ENCODE data around the gene PIK3IP1. TPM values are rescaled to one million over a fixed set of nuclear protein-coding genes. Genes with fewer than 3 reads are reported as not detected.

PIK3IP1 gene
- total and polyA plus RNA-seq, 2 donors (not counting 3 experiments of a cell fraction or from before 2014, with no cell fraction given): 7.7 to 13.2 TPM

DNA sequence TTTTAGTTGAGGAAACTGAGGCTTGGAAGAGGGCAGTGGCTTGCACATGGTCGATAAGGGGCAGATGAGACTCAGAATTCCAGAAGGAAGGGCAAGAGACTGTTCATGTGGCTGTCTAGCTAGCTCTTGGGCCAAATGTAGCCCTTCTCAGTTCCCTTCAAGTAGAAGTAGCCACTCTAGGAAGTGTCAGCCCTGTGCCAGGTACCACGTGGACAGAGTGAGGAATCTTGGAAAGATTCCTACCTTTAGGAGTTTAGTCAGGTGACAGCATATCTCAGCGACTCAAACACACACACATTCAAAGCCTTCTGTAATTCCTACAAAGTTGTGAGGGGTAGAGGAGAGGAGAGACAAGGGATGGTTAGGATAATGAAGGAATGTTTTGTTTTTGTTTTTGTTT is 18.3 kb downstream of the PIK3IP1 start:
- FAIRE-seq: no peak
- CTCF ChIA-PET: interaction anchor here (2.0 to 7.9 kb wide), 8 partner anchors 8 to 72 kb away, joined by 16 to 169 read pairs (median 36); partner anchors contain the start of genes LIMK2 and PIK3IP1
- no peaks in the 10 kb centered on the region for H3K27me3 ChIP-seq (ENCODE audit: control insufficient read depth in 2 of 2, insufficient read depth in 2 of 2, low read length in 2 of 2)
- no peak overlapping the region for H3K4me3 ChIP-seq (replicated peaks in 1 of 3; ENCODE audit: insufficient read depth in 1 of 3, low read depth in 1 of 3, low read length in 3 of 3)
- peaks cover 26 to 45% of the 10 kb centered on the region in 2 experiments for H3K36me3 ChIP-seq (ENCODE audit: control insufficient read depth in 2 of 2, extremely low read depth in 1 of 2, insufficient read depth in 2 of 2, low read length in 2 of 2)
- dilution Hi-C loops (cut with MboI; ENCODE audit: extremely low pct_ligation_motif_present, low sequenced_read_pairs) (no loop called here), intact Hi-C loops (cut with micrococcal nuclease) (loop anchor here (5.0 kb wide), 1 partner anchor 77 kb away; no protein-coding TSS in a partner anchor)
- H3K9ac ChIP-seq (replicated peaks; ENCODE audit: extremely low read depth, insufficient read depth, low read length): no peak overlapping the region
- no peak overlapping the region for H3K27ac ChIP-seq (ENCODE audit: insufficient read depth, low read depth, low read length)
- no TSS peak for BruUV-seq (replicated peaks)
- no peak overlapping the region for H3K4me2 ChIP-seq (ENCODE audit: insufficient read depth, low read length)
- no peaks in the 10 kb centered on the region for H4K20me1 ChIP-seq (replicated peaks; ENCODE audit: control insufficient read depth, extremely low read depth, insufficient read depth, low read length)
- H3K9me3 ChIP-seq (replicated peaks; ENCODE audit: control insufficient read depth, insufficient read depth, low read length): no peaks in the 10 kb centered on the region
- H3K79me2 ChIP-seq (ENCODE audit: control insufficient read depth, insufficient read depth, low read length): no peaks in the 10 kb centered on the region
- TF ChIP-seq EZH2 (IDR thresholded peaks at IDR 0.05; ENCODE audit: borderline replicate concordance, low read depth, low read length, severe bottlenecking) (no peak), MYC (IDR thresholded peaks at IDR 0.05; ENCODE audit: low read depth, low read length) (no peak), JUN (IDR thresholded peaks at IDR 0.05; ENCODE audit: borderline replicate concordance, insufficient read depth, insufficient read length, low read depth) (no peak), GATA2 (IDR thresholded peaks at IDR 0.05; ENCODE audit: insufficient read depth, insufficient read length, low read depth, low read length) (no peak), POLR2A (IDR thresholded peaks at IDR 0.05; ENCODE audit: low read depth, low read length) (no peak), FOS (IDR thresholded peaks at IDR 0.05; ENCODE audit: borderline replicate concordance, insufficient read depth, low read length) (no peak), POLR2AphosphoS5 (IDR thresholded peaks at IDR 0.05; ENCODE audit: insufficient read depth, low read depth, low read length) (no peak)
- TF ChIP-seq, protein P1, sequence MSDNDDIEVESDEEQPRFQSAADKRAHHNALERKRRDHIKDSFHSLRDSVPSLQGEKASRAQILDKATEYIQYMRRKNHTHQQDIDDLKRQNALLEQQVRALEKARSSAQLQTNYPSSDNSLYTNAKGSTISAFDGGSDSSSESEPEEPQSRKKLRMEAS (IDR thresholded peaks at IDR 0.05; ENCODE audit: insufficient read depth, insufficient read length): no peak
- TF ChIP-seq, protein P2, sequence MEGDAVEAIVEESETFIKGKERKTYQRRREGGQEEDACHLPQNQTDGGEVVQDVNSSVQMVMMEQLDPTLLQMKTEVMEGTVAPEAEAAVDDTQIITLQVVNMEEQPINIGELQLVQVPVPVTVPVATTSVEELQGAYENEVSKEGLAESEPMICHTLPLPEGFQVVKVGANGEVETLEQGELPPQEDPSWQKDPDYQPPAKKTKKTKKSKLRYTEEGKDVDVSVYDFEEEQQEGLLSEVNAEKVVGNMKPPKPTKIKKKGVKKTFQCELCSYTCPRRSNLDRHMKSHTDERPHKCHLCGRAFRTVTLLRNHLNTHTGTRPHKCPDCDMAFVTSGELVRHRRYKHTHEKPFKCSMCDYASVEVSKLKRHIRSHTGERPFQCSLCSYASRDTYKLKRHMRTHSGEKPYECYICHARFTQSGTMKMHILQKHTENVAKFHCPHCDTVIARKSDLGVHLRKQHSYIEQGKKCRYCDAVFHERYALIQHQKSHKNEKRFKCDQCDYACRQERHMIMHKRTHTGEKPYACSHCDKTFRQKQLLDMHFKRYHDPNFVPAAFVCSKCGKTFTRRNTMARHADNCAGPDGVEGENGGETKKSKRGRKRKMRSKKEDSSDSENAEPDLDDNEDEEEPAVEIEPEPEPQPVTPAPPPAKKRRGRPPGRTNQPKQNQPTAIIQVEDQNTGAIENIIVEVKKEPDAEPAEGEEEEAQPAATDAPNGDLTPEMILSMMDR (IDR thresholded peaks at IDR 0.05; ENCODE audit: extremely low read depth in 1 of 2, insufficient read depth in 1 of 2, low read depth in 1 of 2, low read length in 2 of 2): no peak
- no peak overlapping the region for H2AFZ ChIP-seq (ENCODE audit: low read depth, low read length)
- DNase-seq (ENCODE audit: low read depth, low spot score): no peak
- POLR2A ChIA-PET: no interaction called here
- no peaks in the 10 kb centered on the region for H3K4me1 ChIP-seq (ENCODE audit: control insufficient read depth, extremely low read depth, insufficient read depth, low read length)
- H3K9me1 ChIP-seq (replicated peaks; ENCODE audit: control insufficient read depth, extremely low read depth, insufficient read depth, low read length): no peaks in the 10 kb centered on the region
